ENCODE results near the gene EXD1. TPM values are rescaled to one million over a fixed set of nuclear protein-coding genes. Genes with fewer than 3 reads are reported as not detected.
"Not testable (repeated sequence)": the region's sequence is repeated elsewhere in the genome, so short reads cannot be mapped to it uniquely, and the experiment has no call there.

EXD1 gene
- total RNA-seq, 4 donors from 2014 or later, result not detected

GRCh38 chr15:41263891-41264351 is 33.4 kb upstream of the EXD1 start:
- peaks cover 0 to 15% (median 2%) of the 10 kb centered on the region in 4 donors for H3K4me1 ChIP-seq
- no peaks in the 10 kb centered on the region for H3K27me3 ChIP-seq
- peaks cover 0 to 70% (median 0%) of the 10 kb centered on the region in 3 donors for H3K36me3 ChIP-seq
- TF ChIP-seq CTCF (IDR thresholded peaks at IDR 0.05), result no peak
- no peak for TF ChIP-seq POLR2A (IDR thresholded peaks at IDR 0.05)
- H3K9me3 ChIP-seq, result no peaks in the 10 kb centered on the region
- no peak overlapping the region for H3K27ac ChIP-seq
- DNase-seq, result no peak
- H3K4me3 ChIP-seq, result no peak overlapping the region

- DNase-seq, result no peak
- no peaks in the 10 kb centered on the region for H3K27me3 ChIP-seq
- no peak for TF ChIP-seq CTCF (IDR thresholded peaks at IDR 0.05)
- TF ChIP-seq POLR2A (IDR thresholded peaks at IDR 0.05), result no peak
- H3K27ac ChIP-seq, result no peak overlapping the region
- H3K36me3 ChIP-seq, result peaks cover 0 to 59% (median 0%) of the 10 kb centered on the region in 3 donors
- H3K9me3 ChIP-seq, result no peaks in the 10 kb centered on the region
- peaks cover 0 to 18% (median 5%) of the 10 kb centered on the region in 4 donors for H3K4me1 ChIP-seq
- H3K4me3 ChIP-seq, result no peak overlapping the region
Observed at GRCh38 chr15:41262571-41262970, 32.0 kb upstream of the EXD1 start.

GRCh38 chr15:41260924-41261323 is 30.4 kb upstream of the EXD1 start:
- Histone ChIP-seq H3K4me1 (peaks cover 0 to 25% (median 5%) of the 10 kb centered on the region in 4 donors), H3K36me3 (peaks cover 0 to 44% (median 0%) of the 10 kb centered on the region in 3 donors)
- H3K4me3 ChIP-seq, DNase-seq, H3K27me3 ChIP-seq, H3K27ac ChIP-seq, H3K9me3 ChIP-seq: not testable (repeated sequence)

- H3K27ac ChIP-seq, result peak overlapping the region; percentile 13 to 82 (median 68)
- peaks cover 0 to 42% (median 0%) of the 10 kb centered on the region in 3 donors for H3K36me3 ChIP-seq
- TF ChIP-seq POLR2A (IDR thresholded peaks at IDR 0.05) (no peak), CTCF (IDR thresholded peaks at IDR 0.05) (no peak)
- no peak overlapping the region for H3K4me3 ChIP-seq
- peaks cover 0 to 32% (median 5%) of the 10 kb centered on the region in 4 donors for H3K4me1 ChIP-seq
- peak in 2 of 3 donors; percentile 77 to 84 for DNase-seq
- H3K27me3 ChIP-seq, result no peaks in the 10 kb centered on the region
- H3K9me3 ChIP-seq, result no peaks in the 10 kb centered on the region
Observed at GRCh38 chr15:41259546-41260189, 29.1 kb upstream of the EXD1 start.

- TF ChIP-seq POLR2A (IDR thresholded peaks at IDR 0.05) (no peak), CTCF (IDR thresholded peaks at IDR 0.05) (no peak)
- Histone ChIP-seq H3K36me3 (peaks cover 0 to 34% (median 0%) of the 10 kb centered on the region in 3 donors), H3K9me3 (no peaks in the 10 kb centered on the region), H3K4me3 (no peak overlapping the region), H3K27ac (peak overlapping the region; percentile 20 to 75 (median 57)), H3K27me3 (no peaks in the 10 kb centered on the region), H3K4me1 (peaks cover 0 to 32% (median 5%) of the 10 kb centered on the region in 4 donors)
- DNase-seq, result peak in 2 of 3 donors; percentile 38 to 62
Observed at GRCh38 chr15:41258750-41259471, 28.4 kb upstream of the EXD1 start.

- Histone ChIP-seq H3K36me3 (peaks cover 0 to 23% (median 0%) of the 10 kb centered on the region in 3 donors), H3K4me3 (no peak overlapping the region), H3K27ac (peak overlapping the region in 1 of 4 donors; percentile 68), H3K9me3 (no peaks in the 10 kb centered on the region), H3K4me1 (peaks cover 0 to 32% (median 5%) of the 10 kb centered on the region in 4 donors), H3K27me3 (no peaks in the 10 kb centered on the region)
- DNase-seq, result no peak
- TF ChIP-seq POLR2A (IDR thresholded peaks at IDR 0.05) (no peak), CTCF (IDR thresholded peaks at IDR 0.05) (no peak)
Observed at GRCh38 chr15:41256577-41257038, 26.1 kb upstream of the EXD1 start.

All from Peyer's patch (tissue), 4 donors.